Endothelial cell of umbilical vein (primary cell): ENCODE results near the gene CTBP2. TPM values are rescaled to one million over a fixed set of nuclear protein-coding genes. Genes with fewer than 3 reads are reported as not detected.

Experiments used
- BruUV-seq: library from RNA; stranded (reverse); fragments of 400-500 nt; replicated peaks from 2 replicates; lab custom pipeline; 2021; lab: Mats Ljungman, UMichigan
- CTCF ChIA-PET: fragments of 300-600, 350-600 bp; sonication (Branson Sonifier 250); formaldehyde crosslinking; loops from one replicate; lab custom pipeline; 2021; ENCODE audit warnings: antibody characterized with exemption, inconsistent platforms; lab: Charles Lee
- POLR2A ChIA-PET: fragments of 300-600, 350-600 bp; sonication (Branson Sonifier 250); formaldehyde crosslinking; loops from one replicate; lab custom pipeline; 2021; ENCODE audit warnings: antibody characterized with exemption, inconsistent platforms; lab: Charles Lee
- DNase-seq: peaks from one replicate; pipeline ENCODE4 v3.0.0-alpha.2; 2011; ENCODE audit warnings: low read depth, low spot score
- FAIRE-seq: peaks from 2 replicates; lab custom pipeline; 2011; peaks lifted over from hg19 to GRCh38; lab: Jason Lieb, UNC
- H2AFZ ChIP-seq: 2 replicates; pipeline ENCODE4 v1.6.0; 2012; ENCODE audit warnings: low read depth, low read length, control low read depth, inconsistent platforms
- H3K27ac ChIP-seq: 2 replicates; pipeline ENCODE4 v1.5.1; 2011; ENCODE audit warnings: low read depth, mild to moderate bottlenecking, control low read depth, low read length, moderate library complexity; ENCODE audit not compliant: insufficient read depth
- H3K27me3 ChIP-seq, 2 experiments: 2 replicates each; pipeline versions ENCODE4 v1.6.0 to v1.6.1; 2011; ENCODE audit warnings: low read length in 2 of 2, mixed read lengths in 1 of 2; ENCODE audit not compliant: control insufficient read depth in 2 of 2, insufficient read depth in 2 of 2
- H3K36me3 ChIP-seq, 2 experiments: 2 replicates in 1 of 2; 3 replicates in 1 of 2; pipeline ENCODE4 v1.5.1; 2011; ENCODE audit warnings: low read length in 2 of 2, mild to moderate bottlenecking in 1 of 2, moderate library complexity in 1 of 2; ENCODE audit not compliant: control insufficient read depth in 2 of 2, insufficient read depth in 2 of 2; ENCODE audit errors: extremely low read depth in 1 of 2
- H3K4me1 ChIP-seq: 3 replicates; pipeline ENCODE4 v1.5.1; 2011; ENCODE audit warnings: mild to moderate bottlenecking, low read length; ENCODE audit not compliant: control insufficient read depth, insufficient read depth; ENCODE audit errors: extremely low read depth
- H3K4me2 ChIP-seq: 2 replicates; pipeline ENCODE4 v1.6.1; 2011; ENCODE audit warnings: low read length, control low read depth, mixed read lengths; ENCODE audit not compliant: insufficient read depth
- H3K4me3 ChIP-seq, 3 experiments: fragments of 200-600 bp in 1 of 3; sonication (generic), shearing (Covaris generic) in 1 of 3; replicated peaks in 1 of 3; 2 replicates each; pipeline ENCODE4 v1.5.1; 2011 to 2016; ENCODE audit warnings: control low read depth in 3 of 3, low read length in 3 of 3, mild to moderate bottlenecking in 2 of 3, inconsistent platforms in 1 of 3, low read depth in 1 of 3, moderate library complexity in 1 of 3; ENCODE audit not compliant: insufficient read depth in 1 of 3
- H3K79me2 ChIP-seq: 2 replicates; pipeline ENCODE4 v1.6.0; 2012; ENCODE audit warnings: low read length, inconsistent platforms; ENCODE audit not compliant: control insufficient read depth, insufficient read depth
- H3K9ac ChIP-seq: replicated peaks from 2 replicates; pipeline ENCODE3; 2011; ENCODE audit warnings: low read length, control low read depth; ENCODE audit not compliant: insufficient read depth; ENCODE audit errors: extremely low read depth
- H3K9me1 ChIP-seq: replicated peaks from 3 replicates; pipeline ENCODE4 v1.6.0; 2011; ENCODE audit warnings: mild to moderate bottlenecking, low read length; ENCODE audit not compliant: control insufficient read depth, insufficient read depth; ENCODE audit errors: extremely low read depth
- H3K9me3 ChIP-seq: replicated peaks from 2 replicates; pipeline ENCODE4 v1.5.1; 2012; ENCODE audit warnings: low read length, inconsistent platforms; ENCODE audit not compliant: control insufficient read depth, insufficient read depth
- H4K20me1 ChIP-seq: replicated peaks from 2 replicates; pipeline ENCODE3; 2011; ENCODE audit warnings: mild to moderate bottlenecking, low read length; ENCODE audit not compliant: control insufficient read depth, insufficient read depth; ENCODE audit errors: extremely low read depth
- CTCF ChIP-seq, 2 donors: IDR thresholded peaks; 1 replicate in 1 of 2; 2 replicates in 1 of 2; pipeline ENCODE4 v1.5.1; 2011; ENCODE audit warnings: low read length in 2 of 2, mild to moderate bottlenecking in 2 of 2, moderate library complexity in 2 of 2, control low read depth in 1 of 2, inconsistent platforms in 1 of 2, low read depth in 1 of 2; ENCODE audit not compliant: insufficient read depth in 1 of 2; ENCODE audit errors: extremely low read depth in 1 of 2
- EZH2 ChIP-seq: IDR thresholded peaks from 2 replicates; pipeline ENCODE4 v1.6.1; 2012; ENCODE audit warnings: borderline replicate concordance, low read depth, mild to moderate bottlenecking, moderate library complexity, low read length, inconsistent platforms; ENCODE audit not compliant: severe bottlenecking
- FOS ChIP-seq: IDR thresholded peaks from 2 replicates; pipeline ENCODE4 v1.6.1; 2011; ENCODE audit warnings: mild to moderate bottlenecking, low read length, moderate library complexity, borderline replicate concordance; ENCODE audit not compliant: insufficient read depth
- GATA2 ChIP-seq: IDR thresholded peaks from 2 replicates; pipeline ENCODE4 v1.7.0; 2011; ENCODE audit warnings: low read depth, mild to moderate bottlenecking, moderate library complexity, mixed read lengths, low read length; ENCODE audit not compliant: insufficient read length, insufficient read depth
- JUN ChIP-seq: IDR thresholded peaks from 2 replicates; pipeline ENCODE4 v1.6.1; 2011; ENCODE audit warnings: borderline replicate concordance, low read depth; ENCODE audit not compliant: insufficient read length, insufficient read depth
- MYC ChIP-seq: IDR thresholded peaks from one replicate; pipeline ENCODE4 v1.6.1; 2011; ENCODE audit warnings: mild to moderate bottlenecking, low read depth, low read length
- POLR2A ChIP-seq: IDR thresholded peaks from 2 replicates; pipeline ENCODE4 v1.6.1; 2012; ENCODE audit warnings: low read depth, mild to moderate bottlenecking, control low read depth, low read length
- POLR2AphosphoS5 ChIP-seq: IDR thresholded peaks from 2 replicates; pipeline ENCODE4 v1.6.1; 2012; ENCODE audit warnings: low read depth, mild to moderate bottlenecking, control low read depth, low read length, moderate library complexity; ENCODE audit not compliant: insufficient read depth
- dilution Hi-C: fragments of 300-500 bp; cut with MboI; formaldehyde crosslinking; loops from one replicate; pipeline ENCODE4 v1.15.0; 2019; ENCODE audit warnings: low sequenced_read_pairs; ENCODE audit not compliant: extremely low pct_ligation_motif_present
- intact Hi-C: fragments of 100-400 bp; cut with micrococcal nuclease; formaldehyde crosslinking; loops from one replicate; pipeline ENCODE4 v1.10.0; 2022
- polyA plus RNA-seq, 4 experiments: library from polyadenylated mRNA; depleted of rRNA in 3 of 4; stranded (reverse) in 3 of 4; unstranded in 1 of 4; fragments of >200 nt; gene quantifications; 2 replicates each; pipeline versions ENCODE4 v1.2.1 to v1.2.3, GENCODE V29; 2011 to 2012; ENCODE audit warnings: missing spikeins in 1 of 4
- total RNA-seq: library from RNA; stranded (reverse); gene quantifications from 2 replicates; pipeline ENCODE4 v1.2.3, GENCODE V29; 2021
- TF ChIP-seq, protein P1 (sequence below): IDR thresholded peaks from 2 replicates; pipeline ENCODE4 v1.6.1; 2011; ENCODE audit not compliant: insufficient read depth, insufficient read length

CTBP2 gene
- total and polyA plus RNA-seq, 2 donors (not counting 3 experiments of a cell fraction or from before 2014, with no cell fraction given): 118 to 128 TPM

GRCh38 chr10:125154529-125154928 is 5.8 kb downstream of the CTBP2 start:
- H3K4me2 ChIP-seq: peak overlapping the region; percentile 70

More at GRCh38 chr10:125154529-125154928, 5.8 kb downstream of the CTBP2 start:
- ChIA-PET CTCF (interaction anchor here (0.8 to 2.2 kb wide), 5 partner anchors 37 to 106 kb away, joined by 3 to 15 read pairs (median 4); no protein-coding TSS in a partner anchor), POLR2A (interaction anchor here (0.6 kb wide), 1 partner anchor 85 kb away, joined by 4 read pairs; no protein-coding TSS in a partner anchor)
- Histone ChIP-seq H3K36me3 (peaks cover 0 to 9% of the 10 kb centered on the region in 2 experiments), H3K9me3 (no peaks in the 10 kb centered on the region), H3K9me1 (no peaks in the 10 kb centered on the region), H3K4me3 (peak overlapping the region in 1 of 3 experiments; percentile 21), H3K27me3 (no peaks in the 10 kb centered on the region), H4K20me1 (no peaks in the 10 kb centered on the region), H3K9ac (peak overlapping the region; percentile 62), H2AFZ (no peak overlapping the region), H3K27ac (peak overlapping the region; percentile 56), H3K79me2 (peaks cover 97% of the 10 kb centered on the region), H3K4me1 (peaks cover 76% of the 10 kb centered on the region)
- no TSS peak for BruUV-seq
- FAIRE-seq (no peak), DNase-seq (no peak)
- intact Hi-C loops (loop anchor here (1.0 kb wide), 1 partner anchor 162 kb away; no protein-coding TSS in a partner anchor), dilution Hi-C loops (no loop called here)
- TF ChIP-seq EZH2 (no peak), POLR2AphosphoS5 (no peak), CTCF (IDR thresholded peaks at IDR 0.05; ENCODE audit: extremely low read depth in 1 of 2, insufficient read depth in 1 of 2, low read depth in 1 of 2, low read length in 2 of 2) (no peak), POLR2A (no peak), FOS (no peak), GATA2 (no peak), JUN (no peak), MYC (no peak)
- TF ChIP-seq, protein P1, sequence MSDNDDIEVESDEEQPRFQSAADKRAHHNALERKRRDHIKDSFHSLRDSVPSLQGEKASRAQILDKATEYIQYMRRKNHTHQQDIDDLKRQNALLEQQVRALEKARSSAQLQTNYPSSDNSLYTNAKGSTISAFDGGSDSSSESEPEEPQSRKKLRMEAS: no peak
